HepG2 (cell line): ENCODE data around the gene ABCC1. TPM values are rescaled to one million over a fixed set of nuclear protein-coding genes. Genes with fewer than 3 reads are reported as not detected.
A peak's percentile ranks its signal among the peaks of the same experiment; 100 is the strongest.

Experiments used
- BHLHE40 ChIP-seq: IDR thresholded peaks from 2 replicates; pipeline ENCODE4 v1.6.1; 2011; ENCODE audit warnings: low read length, improper control_type of control experiment
- DNMT3B ChIP-seq: conservative IDR thresholded peaks from 2 replicates; pipeline ENCODE4 v1.6.1; 2016; ENCODE audit warnings: missing biosample characterization, control low read depth
- HES4 ChIP-seq: sonication (generic); formaldehyde crosslinking; IDR thresholded peaks from 2 replicates; pipeline ENCODE4 v1.9.0; 2021; ENCODE audit warnings: mild to moderate bottlenecking, missing genetic modification reagents, borderline replicate concordance
- HNF4A ChIP-seq: sonication (generic); formaldehyde crosslinking; IDR thresholded peaks from 2 replicates; pipeline ENCODE4 v1.4.0; 2020; ENCODE audit warnings: missing genetic modification reagents
- HNRNPK ChIP-seq: fragments of 200-400 bp; formaldehyde crosslinking; IDR thresholded peaks from 2 replicates; pipeline ENCODE4 v1.6.1; 2018; ENCODE audit warnings: low read length, low read depth, moderate library complexity, mild to moderate bottlenecking; ENCODE audit not compliant: poor library complexity, severe bottlenecking
- NCOA1 ChIP-seq: sonication (generic); formaldehyde crosslinking; IDR thresholded peaks from 2 replicates; pipeline ENCODE4 v1.9.0; 2021; ENCODE audit warnings: missing genetic modification reagents
- PPARG ChIP-seq: conservative IDR thresholded peaks from 2 replicates; pipeline ENCODE4 v1.6.1; 2016; ENCODE audit warnings: missing biosample characterization, missing genetic modification reagents
- RNF2 ChIP-seq: fragments of 450-650 bp; conservative IDR thresholded peaks from 2 replicates; pipeline ENCODE4 v1.6.1; 2016; ENCODE audit warnings: low read depth
- SMAD1 ChIP-seq: sonication (generic); formaldehyde crosslinking; IDR thresholded peaks from 2 replicates; pipeline ENCODE4 v1.4.0; 2020; ENCODE audit warnings: missing genetic modification reagents, low read depth, mild to moderate bottlenecking, borderline replicate concordance
- SOX13 ChIP-seq, 3 experiments: fragments of 450-650 bp in 1 of 3; sonication (generic) in 1 of 3; formaldehyde crosslinking in 1 of 3; IDR thresholded peaks in 2 of 3; conservative IDR thresholded peaks in 1 of 3; 2 replicates each; pipeline versions ENCODE4 v1.5.0 to v1.6.1; 2016 to 2020; ENCODE audit warnings: antibody characterized with exemption in 1 of 3, mild to moderate bottlenecking in 1 of 3, missing compliant biosample characterization in 1 of 3, missing genetic modification reagents in 1 of 3, moderate library complexity in 1 of 3
- SP5 ChIP-seq: IDR thresholded peaks from 2 replicates; pipeline ENCODE4 v1.6.1; 2016; ENCODE audit warnings: low read depth, borderline replicate concordance
- TBL1XR1 ChIP-seq: fragments of 150-350 bp; IDR thresholded peaks from 2 replicates; pipeline ENCODE4 v1.6.1; 2014; ENCODE audit warnings: borderline replicate concordance, low read length; ENCODE audit not compliant: partially characterized antibody
- TFAP4 ChIP-seq: sonication (generic); IDR thresholded peaks from 2 replicates; pipeline ENCODE4 v1.6.1; 2016; ENCODE audit warnings: low read depth, borderline replicate concordance
- TGIF2 ChIP-seq: IDR thresholded peaks from 2 replicates; pipeline ENCODE4 v1.6.1; 2016; ENCODE audit warnings: control low read depth, missing compliant biosample characterization
- USF2 ChIP-seq, 2 experiments: sonication (generic) in 1 of 2; formaldehyde crosslinking in 1 of 2; IDR thresholded peaks; 2 replicates each; pipeline versions ENCODE4 v1.5.1 to v1.6.1; 2011 to 2020; ENCODE audit warnings: borderline replicate concordance in 1 of 2, low read depth in 1 of 2, low read length in 1 of 2, mild to moderate bottlenecking in 1 of 2, missing genetic modification reagents in 1 of 2, moderate library complexity in 1 of 2
- ZHX1 ChIP-seq: sonication (generic); formaldehyde crosslinking; IDR thresholded peaks from 2 replicates; pipeline ENCODE4 v1.8.1; 2022; ENCODE audit warnings: low read depth, mild to moderate bottlenecking, missing genetic modification reagents
- ZMAT5 ChIP-seq: sonication (generic); formaldehyde crosslinking; IDR thresholded peaks from 2 replicates; pipeline ENCODE4 v1.5.0; 2020; ENCODE audit warnings: mild to moderate bottlenecking, low read depth, missing genetic modification reagents, borderline replicate concordance
- ZNF263 ChIP-seq: sonication (generic); formaldehyde crosslinking; IDR thresholded peaks from 2 replicates; pipeline ENCODE4 v1.4.0; 2020; ENCODE audit warnings: missing genetic modification reagents
- ZNF383 ChIP-seq: sonication (generic); formaldehyde crosslinking; IDR thresholded peaks from 2 replicates; pipeline ENCODE4 v1.4.0; 2020; ENCODE audit warnings: missing genetic modification reagents, mild to moderate bottlenecking, borderline replicate concordance
- ZNF414 ChIP-seq: sonication (generic); formaldehyde crosslinking; IDR thresholded peaks from 2 replicates; pipeline ENCODE4 v1.5.0; 2020; ENCODE audit warnings: missing genetic modification reagents
- ZNF496 ChIP-seq: sonication (generic); formaldehyde crosslinking; IDR thresholded peaks from 2 replicates; pipeline ENCODE4 v1.8.1; 2023; ENCODE audit warnings: mild to moderate bottlenecking, moderate library complexity, missing genetic modification reagents; ENCODE audit not compliant: insufficient replicate concordance
- ZNF543 ChIP-seq: sonication (generic); formaldehyde crosslinking; IDR thresholded peaks from 2 replicates; pipeline ENCODE4 v1.4.0; 2020; ENCODE audit warnings: mild to moderate bottlenecking, missing genetic modification reagents
- ZNF562 ChIP-seq: sonication (generic); formaldehyde crosslinking; IDR thresholded peaks from 2 replicates; pipeline ENCODE4 v1.8.0; 2022; ENCODE audit warnings: missing genetic modification reagents, borderline replicate concordance
- polyA plus RNA-seq, 8 experiments: library from polyadenylated mRNA; depleted of rRNA in 3 of 8; stranded (reverse) in 7 of 8; unstranded in 1 of 8; fragments of >200 nt; fragmentation: Illumina TruSeq in 4 of 8; extraction: Trizol in 4 of 8; gene quantifications; 2 replicates each; pipeline versions ENCODE4 v1.2.1 to v1.2.3, GENCODE V29; 2011 to 2016; ENCODE audit warnings: low read depth in 4 of 8, missing spikeins in 1 of 8, mixed read lengths in 1 of 8; ENCODE audit not compliant: insufficient read depth in 1 of 8
- total RNA-seq, 5 experiments: library from RNA; depleted of rRNA; stranded (reverse); fragments of >200 nt; fragmentation: Illumina TruSeq; extraction: Trizol; gene quantifications; 2 replicates each; pipeline ENCODE4 v1.2.3, GENCODE V29; 2016; ENCODE audit warnings: low read depth in 1 of 5

The ABCC1 gene
- total and polyA plus RNA-seq, 2 of the 13 experiments (the other 11 are each of a cell fraction or from before 2014, with no cell fraction given): 13.0 to 30.6 TPM

GRCh38 chr16:15952265-15952711 is 2.9 kb downstream of the ABCC1 start (continued):
- TF ChIP-seq HES4 (CRISPR knock-in tag) (no peak), TBL1XR1 (peak; percentile 66), NCOA1 (no peak), ZHX1 (CRISPR knock-in tag) (no peak), HNRNPK (no peak), ZNF263 (no peak), SMAD1 (no peak), USF2 (IDR thresholded peaks at IDR 0.05; ENCODE audit: low read depth, low read length) (peak; percentile 27; the same call in 1 of the 2 replicates), USF2 (CRISPR knock-in tag; IDR thresholded peaks at IDR 0.05; ENCODE audit: borderline replicate concordance) (no peak), TFAP4 (peak; percentile 37; the same call in 1 of the 2 replicates), ZNF383 (CRISPR knock-in tag) (no peak), ZNF562 (no peak), ZNF414 (CRISPR knock-in tag) (no peak), PPARG (CRISPR knock-in tag) (peak; percentile 87), BHLHE40 (peak; percentile 77), ZNF543 (no peak), HNF4A (CRISPR knock-in tag) (peak; percentile 52), RNF2 (no peak), DNMT3B (CRISPR knock-in tag) (no peak), SOX13 (IDR thresholded peaks at IDR 0.05) (no peak), SOX13 (CRISPR knock-in tag; conservative IDR thresholded peaks at IDR 0.05 in 1 of 2, IDR thresholded peaks at IDR 0.05 in 1 of 2) (peak in 1 of 2 experiments; percentile 80; a peak in 2 of 4 replicates), SP5 (CRISPR knock-in tag) (no peak), ZNF496 (CRISPR knock-in tag) (no peak), ZMAT5 (CRISPR knock-in tag) (no peak), TGIF2 (0 out of 2 replicates have a peak, but pooled peaks have one; percentile 34)
